Mesenchymal stem cell (in vitro differentiated cells and primary cell): ENCODE measurements around the gene TTC9C.

ENCODE experiments used
- DNase-seq: peaks from one replicate; pipeline ENCODE4 v3.0.0-alpha.2; 2013
- H2AFZ ChIP-seq: one replicate; pipeline ENCODE4 v1.6.1; 2013; ENCODE audit warnings: low read depth, mild to moderate bottlenecking, control low read depth, inconsistent platforms, low read length, moderate library complexity
- H2AK5ac ChIP-seq: 2 replicates; pipeline ENCODE4 v1.6.1; 2013; ENCODE audit warnings: low read length, moderate library complexity, mild to moderate bottlenecking, inconsistent platforms; ENCODE audit not compliant: severe bottlenecking
- H2BK120ac ChIP-seq: one replicate; pipeline ENCODE4 v1.6.1; 2013; ENCODE audit warnings: low read depth, mild to moderate bottlenecking, inconsistent platforms, low read length, moderate library complexity
- H2BK12ac ChIP-seq, 2 experiments: one replicate each; pipeline ENCODE4 v1.6.1; 2013; ENCODE audit warnings: inconsistent platforms in 2 of 2, low read length in 2 of 2, mild to moderate bottlenecking in 2 of 2, moderate library complexity in 2 of 2, control low read depth in 1 of 2
- H2BK15ac ChIP-seq: one replicate; pipeline ENCODE4 v1.6.1; 2013; ENCODE audit warnings: mild to moderate bottlenecking, low read depth, inconsistent platforms; ENCODE audit not compliant: poor library complexity, severe bottlenecking
- H2BK5ac ChIP-seq: 2 replicates; pipeline ENCODE4 v1.6.1; 2013; ENCODE audit warnings: low read depth, mild to moderate bottlenecking, low read length, control low read depth, inconsistent platforms; ENCODE audit not compliant: poor library complexity, severe bottlenecking
- H3K14ac ChIP-seq, 2 experiments: one replicate each; pipeline ENCODE4 v1.6.1; 2013; ENCODE audit warnings: inconsistent platforms in 2 of 2, low read length in 2 of 2, control low read depth in 1 of 2, mild to moderate bottlenecking in 1 of 2, moderate library complexity in 1 of 2
- H3K18ac ChIP-seq, 2 experiments: one replicate each; pipeline ENCODE4 v1.6.1; 2013; ENCODE audit warnings: inconsistent platforms in 2 of 2, low read length in 2 of 2, control low read depth in 1 of 2, low read depth in 1 of 2, mild to moderate bottlenecking in 1 of 2
- H3K23ac ChIP-seq, 2 experiments: one replicate each; pipeline ENCODE4 v1.6.1; 2013; ENCODE audit warnings: inconsistent platforms in 2 of 2, low read length in 2 of 2, mild to moderate bottlenecking in 2 of 2, moderate library complexity in 2 of 2, control low read depth in 1 of 2
- H3K27ac ChIP-seq: 2 replicates; pipeline ENCODE4 v1.5.1; 2013; ENCODE audit warnings: mild to moderate bottlenecking, moderate library complexity, low read length, control low read depth, inconsistent platforms; ENCODE audit not compliant: poor library complexity, severe bottlenecking
- H3K27me3 ChIP-seq, 2 experiments: 2 replicates each; pipeline versions ENCODE4 v1.6.1 to v1.7.0; 2013; ENCODE audit warnings: low read length in 2 of 2, mild to moderate bottlenecking in 2 of 2, moderate library complexity in 2 of 2, control low read depth in 1 of 2, inconsistent platforms in 1 of 2; ENCODE audit not compliant: control insufficient read depth in 1 of 2, insufficient read depth in 1 of 2
- H3K36me3 ChIP-seq, 2 experiments: 2 replicates each; pipeline versions ENCODE4 v1.6.1 to v1.7.0; 2013; ENCODE audit warnings: low read length in 2 of 2, control low read depth in 1 of 2, inconsistent platforms in 1 of 2, low read depth in 1 of 2, mild to moderate bottlenecking in 1 of 2; ENCODE audit not compliant: insufficient read depth in 2 of 2, control insufficient read depth in 1 of 2
- H3K4ac ChIP-seq, 2 experiments: one replicate each; pipeline ENCODE4 v1.6.1; 2013; ENCODE audit warnings: inconsistent platforms in 2 of 2, low read length in 2 of 2, mild to moderate bottlenecking in 2 of 2, moderate library complexity in 2 of 2, control low read depth in 1 of 2, low read depth in 1 of 2
- H3K4me1 ChIP-seq: 2 replicates; pipeline ENCODE4 v1.6.1; 2013; ENCODE audit warnings: low read depth, low read length, control low read depth; ENCODE audit not compliant: control insufficient read depth, insufficient read depth
- H3K4me2 ChIP-seq: 2 replicates; pipeline ENCODE4 v1.6.1; 2013; ENCODE audit warnings: low read length, mild to moderate bottlenecking, inconsistent platforms; ENCODE audit not compliant: poor library complexity, severe bottlenecking
- H3K4me3 ChIP-seq, 2 experiments: 2 replicates each; pipeline versions ENCODE4 v1.5.1 to v1.7.0; 2013; ENCODE audit warnings: low read length in 2 of 2, mild to moderate bottlenecking in 2 of 2, control low read depth in 1 of 2, low read depth in 1 of 2; ENCODE audit not compliant: insufficient read depth in 1 of 2
- H3K79me1 ChIP-seq: replicated peaks from 2 replicates; pipeline ENCODE4 v1.6.1; 2013; ENCODE audit warnings: mild to moderate bottlenecking, control low read depth, low read length, inconsistent platforms; ENCODE audit not compliant: poor library complexity, severe bottlenecking
- H3K9ac ChIP-seq: 2 replicates; pipeline ENCODE4 v1.7.0; 2013; ENCODE audit warnings: mild to moderate bottlenecking, low read length, moderate library complexity
- H3K9me3 ChIP-seq: 2 replicates; pipeline ENCODE4 v1.7.0; 2013; ENCODE audit warnings: mild to moderate bottlenecking, low read length; ENCODE audit not compliant: control insufficient read depth
- H4K8ac ChIP-seq: one replicate; pipeline ENCODE4 v1.6.1; 2013; ENCODE audit warnings: inconsistent platforms, mild to moderate bottlenecking, low read length, moderate library complexity
- H4K91ac ChIP-seq: one replicate; pipeline ENCODE4 v1.6.1; 2013; ENCODE audit warnings: mild to moderate bottlenecking, low read length, inconsistent platforms
- WGBS: methylation state at CpG from one replicate; pipeline ENCODE4 v1.1.7; 2013; ENCODE audit warnings: mixed read lengths; 5-methylcytosine and 5-hydroxymethylcytosine counted together

The TTC9C gene

DNA sequence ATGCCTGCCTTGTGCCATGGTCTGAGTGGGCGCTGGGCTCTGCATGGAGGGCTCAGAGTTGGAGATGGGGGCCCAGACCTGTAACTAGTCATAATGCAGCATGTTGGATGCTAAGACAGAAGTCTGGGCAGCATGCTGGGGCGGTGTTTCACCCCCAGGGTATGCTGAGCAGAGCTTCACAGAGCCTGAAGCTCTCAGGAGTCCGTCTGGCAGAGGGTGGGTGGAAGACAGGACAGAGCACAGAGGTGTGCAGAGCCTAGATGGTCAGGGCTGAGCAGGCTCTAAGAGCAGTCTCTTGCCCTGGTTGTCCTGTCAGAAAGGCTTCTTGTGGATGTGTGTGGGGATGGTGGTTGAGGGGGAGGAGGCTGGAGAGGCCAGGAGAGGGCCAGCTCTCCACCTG, 50.2 kb downstream of the TTC9C start:
- H3K4me1 ChIP-seq = no peaks in the 10 kb centered on the region
- H2AK5ac ChIP-seq = no peak overlapping the region
- no peak overlapping the region for H2BK15ac ChIP-seq
- no peak overlapping the region for H2BK120ac ChIP-seq
- H3K4me3 ChIP-seq = no peak overlapping the region
- H2BK12ac ChIP-seq = no peak overlapping the region
- H3K4ac ChIP-seq = no peak overlapping the region
- H3K27me3 ChIP-seq = no peaks in the 10 kb centered on the region
- H3K79me1 ChIP-seq = peaks cover 32% of the 10 kb centered on the region
- H2AFZ ChIP-seq = no peak overlapping the region
- no peak overlapping the region for H3K23ac ChIP-seq
- no peak overlapping the region for H3K27ac ChIP-seq
- no peak overlapping the region for H4K8ac ChIP-seq
- H3K9ac ChIP-seq = no peak overlapping the region
- H4K91ac ChIP-seq = no peak overlapping the region
- peaks cover 55 to 67% of the 10 kb centered on the region in 2 experiments for H3K36me3 ChIP-seq
- DNase-seq = no peak
- no peak overlapping the region for H3K14ac ChIP-seq
- H2BK5ac ChIP-seq = no peak overlapping the region
- no peaks in the 10 kb centered on the region for H3K9me3 ChIP-seq
- 94% methylated on average over 3 of the region's 3 CpGs for WGBS
- H3K4me2 ChIP-seq = no peak overlapping the region
- H3K18ac ChIP-seq = no peak overlapping the region

DNA sequence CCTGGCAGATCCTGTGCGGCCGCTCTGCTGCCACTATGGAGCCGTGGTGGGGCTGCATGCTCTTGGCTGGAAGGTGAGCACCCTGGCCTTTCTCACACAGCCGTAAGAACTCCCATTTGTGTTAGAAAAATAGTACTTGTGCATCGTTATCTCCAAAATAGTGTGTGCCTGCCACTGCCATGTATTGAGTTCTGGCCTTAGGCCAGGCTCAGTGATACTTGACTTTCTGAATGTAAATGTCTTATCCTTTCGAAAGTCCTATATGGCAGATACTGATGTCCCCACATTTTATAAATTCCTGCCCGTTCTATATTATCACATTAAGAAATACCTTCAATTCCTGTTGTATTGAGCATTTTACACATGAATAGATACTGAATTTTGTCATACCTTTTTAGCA, 54.5 kb downstream of the TTC9C start:
- no peak overlapping the region for H2BK15ac ChIP-seq
- H3K14ac ChIP-seq = no peak overlapping the region
- H3K4me2 ChIP-seq = no peak overlapping the region
- no peak overlapping the region for H3K27ac ChIP-seq
- H3K9me3 ChIP-seq = no peaks in the 10 kb centered on the region
- peaks cover 4% of the 10 kb centered on the region for H3K4me1 ChIP-seq
- no peak for DNase-seq
- no peak overlapping the region for H3K4ac ChIP-seq
- H3K18ac ChIP-seq = no peak overlapping the region
- WGBS = 94% methylated on average over 6 of the region's 7 CpGs
- H2AFZ ChIP-seq = no peak overlapping the region
- H2BK5ac ChIP-seq = no peak overlapping the region
- H2BK120ac ChIP-seq = no peak overlapping the region
- H2BK12ac ChIP-seq = no peak overlapping the region
- H3K27me3 ChIP-seq = no peaks in the 10 kb centered on the region
- no peak overlapping the region for H3K9ac ChIP-seq
- no peak overlapping the region for H3K4me3 ChIP-seq
- peaks cover 15% of the 10 kb centered on the region for H3K79me1 ChIP-seq
- H3K36me3 ChIP-seq = peaks cover 34 to 45% of the 10 kb centered on the region in 2 experiments
- H4K8ac ChIP-seq = no peak overlapping the region
- no peak overlapping the region for H4K91ac ChIP-seq
- no peak overlapping the region for H2AK5ac ChIP-seq
- no peak overlapping the region for H3K23ac ChIP-seq

GRCh38 chr11:62786318-62787004, 58.2 kb downstream of the TTC9C start:
- H4K91ac ChIP-seq = peak overlapping the region; percentile 31
- WGBS = 3% methylated on average over 43 of the region's 51 CpGs

DNA sequence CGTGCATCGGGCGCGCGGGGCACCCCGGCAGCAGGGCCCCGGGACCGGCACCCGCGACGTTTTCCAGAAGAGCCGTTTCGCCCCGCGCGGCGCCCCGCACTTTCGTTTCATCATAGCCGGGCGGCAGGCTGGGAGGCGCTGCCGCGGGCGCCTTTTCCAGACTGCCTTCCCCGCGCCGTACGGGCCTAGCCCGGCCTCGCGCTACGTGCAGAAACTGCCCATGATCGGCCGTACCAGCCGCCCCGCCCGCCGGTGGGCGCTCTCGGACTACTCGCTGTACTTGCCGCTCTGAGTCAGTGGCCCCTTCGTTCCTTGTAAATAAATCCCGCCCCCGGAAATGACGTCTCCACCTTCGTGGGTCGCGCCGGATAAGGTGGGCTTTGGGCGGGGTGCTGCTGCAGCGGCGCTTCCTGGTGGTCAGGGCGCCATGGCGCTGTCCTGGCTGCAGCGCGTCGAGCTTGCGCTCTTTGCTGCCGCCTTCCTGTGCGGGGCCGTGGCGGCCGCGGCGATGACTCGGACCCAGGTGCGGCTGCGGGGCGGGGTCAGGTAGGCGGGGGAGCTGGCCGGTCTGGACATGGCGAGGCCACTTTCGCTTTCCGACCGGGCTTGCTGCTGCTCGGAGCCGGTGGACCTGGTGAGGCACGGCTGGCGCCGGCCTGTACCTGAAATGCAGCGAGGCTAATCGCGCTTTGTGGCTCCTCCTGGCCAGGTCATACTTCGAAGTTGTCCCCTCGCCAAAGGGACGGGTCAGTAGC, 58.9 kb downstream of the TTC9C start, which contains the start of gene TMEM179B:
Gene TMEM179B, plus strand, starts transcription at position 398 of the 755 bp plus-strand sequence. Its CDS starts 30 bp downstream, at position 428.
- peak; percentile 98 for DNase-seq

More at GRCh38 chr11:62786318-62787004, 58.2 kb downstream of the TTC9C start:
- no peaks in the 10 kb centered on the region for H3K27me3 ChIP-seq
- peak overlapping the region in 1 of 2 experiments; percentile 69 for H3K4ac ChIP-seq
- H3K36me3 ChIP-seq = peaks cover 38 to 48% of the 10 kb centered on the region in 2 experiments
- H3K4me1 ChIP-seq = peaks cover 16% of the 10 kb centered on the region
- H2BK15ac ChIP-seq = peak overlapping the region; percentile 89
- peak overlapping the region; percentile 90 to 92 for H3K4me3 ChIP-seq
- H2AK5ac ChIP-seq = no peak overlapping the region
- peak overlapping the region; percentile 83 for H2AFZ ChIP-seq
- peak overlapping the region; percentile 55 for H2BK120ac ChIP-seq
- H3K79me1 ChIP-seq = peaks cover 10% of the 10 kb centered on the region
- DNase-seq = peak; percentile 88
- H2BK5ac ChIP-seq = peak overlapping the region; percentile 40
- H3K9ac ChIP-seq = peak overlapping the region; percentile 91
- no peak overlapping the region for H3K23ac ChIP-seq
- no peaks in the 10 kb centered on the region for H3K9me3 ChIP-seq
- peak overlapping the region; percentile 99 for H3K4me2 ChIP-seq
- no peak overlapping the region for H2BK12ac ChIP-seq
- H3K27ac ChIP-seq = peak overlapping the region; percentile 52
- H3K14ac ChIP-seq = no peak overlapping the region
- peak overlapping the region; percentile 59 for H4K8ac ChIP-seq
- H3K18ac ChIP-seq = peak overlapping the region; percentile 75 to 86

More for the DNA sequence above, 58.9 kb downstream of the TTC9C start, which contains the start of gene TMEM179B:
- Histone ChIP-seq H2BK5ac (peak within 1 kb of the TSS; percentile 40), H2BK120ac (peak within 1 kb of the TSS; percentile 55), H3K18ac (peak within 1 kb of the TSS; percentile 75 to 98), H3K27me3 (no peaks in the 10 kb centered on the region), H4K91ac (peak within 1 kb of the TSS; percentile 91), H3K79me1 (peaks cover 5% of the 10 kb centered on the region), H3K9ac (peak within 1 kb of the TSS; percentile 91), H3K27ac (peak within 1 kb of the TSS; percentile 81), H3K4me3 (peak within 1 kb of the TSS; percentile 90 to 92), H4K8ac (peak within 1 kb of the TSS; percentile 59), H2BK12ac (no peak within 1 kb of the TSS), H3K14ac (peak within 1 kb of the TSS in 1 of 2 experiments; percentile 98), H3K4me1 (peaks cover 17% of the 10 kb centered on the region), H2BK15ac (peak within 1 kb of the TSS; percentile 89), H3K23ac (peak within 1 kb of the TSS in 1 of 2 experiments; percentile 96), H3K36me3 (peaks cover 34 to 43% of the 10 kb centered on the region in 2 experiments), H3K9me3 (no peaks in the 10 kb centered on the region), H2AFZ (peak within 1 kb of the TSS; percentile 83), H2AK5ac (no peak within 1 kb of the TSS), H3K4me2 (peak within 1 kb of the TSS; percentile 99), H3K4ac (peak within 1 kb of the TSS; percentile 5 to 96)
- under 1% methylated on average over 82 of the region's 88 CpGs for WGBS
